Activated CD4-positive, alpha-beta T cell treated with anti-CD3 and anti-CD28 coated beads, Interleukin-2, amount 50 U/mL, for 4 hours (primary cell): ENCODE data around the gene CEP89.
"Not testable (repeated sequence)": the region's sequence is repeated elsewhere in the genome, so short reads cannot be mapped to it uniquely, and the experiment has no call there.

Experiments used
- DNase-seq, 2 experiments: peaks; one replicate each; pipeline ENCODE4 v3.0.0-alpha.2; 2020

Gene CEP89

DNA sequence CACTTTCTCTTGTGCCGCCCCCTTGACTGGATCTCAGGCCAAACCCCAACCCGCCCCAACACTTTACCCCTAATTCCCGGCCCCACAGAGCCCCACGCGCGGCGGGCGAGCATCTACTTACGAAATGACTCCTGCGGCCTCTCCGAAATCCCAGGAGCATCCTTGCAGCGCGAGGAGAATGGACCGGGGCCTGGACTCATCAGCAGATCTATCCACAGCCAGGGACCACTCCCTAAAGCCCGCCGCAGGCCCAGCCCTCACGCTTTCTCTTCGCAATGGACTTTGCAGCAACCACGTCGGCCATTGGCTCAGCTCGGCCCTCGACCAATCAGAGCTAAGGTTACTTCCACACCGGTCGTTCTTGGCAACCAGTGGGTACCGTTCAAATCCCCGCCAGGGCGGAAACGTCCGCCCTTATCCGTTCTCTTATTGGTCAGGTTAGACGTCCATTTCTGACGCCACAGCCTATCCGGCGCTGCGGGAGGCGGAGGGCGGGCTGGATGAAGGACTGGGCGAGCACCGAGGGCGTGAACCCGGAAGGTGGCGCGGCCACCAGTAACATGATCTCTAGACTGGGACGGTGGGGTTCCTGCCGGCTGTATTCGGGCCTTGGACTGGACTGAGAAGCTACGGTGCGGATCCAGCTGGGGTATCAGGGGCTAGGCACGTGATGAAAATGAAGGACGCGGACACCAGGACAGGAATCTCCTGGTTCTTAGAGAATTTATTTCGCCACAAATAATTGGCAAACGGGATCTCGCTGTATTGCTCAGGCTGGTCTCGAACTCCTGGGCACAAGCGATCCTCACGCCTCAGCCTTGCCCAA lies at the start of gene CEP89, which contains the start of gene FAAP24:
CEP89 (minus strand) TSS at position 244 of the 826 bp plus-strand sequence; CDS start at position 160, 84 bp downstream.
FAAP24 (plus strand) TSS at position 528 of the 826 bp plus-strand sequence. CDS start 955 bp downstream, outside the sequence.
- peak; percentile 97 for DNase-seq

DNA sequence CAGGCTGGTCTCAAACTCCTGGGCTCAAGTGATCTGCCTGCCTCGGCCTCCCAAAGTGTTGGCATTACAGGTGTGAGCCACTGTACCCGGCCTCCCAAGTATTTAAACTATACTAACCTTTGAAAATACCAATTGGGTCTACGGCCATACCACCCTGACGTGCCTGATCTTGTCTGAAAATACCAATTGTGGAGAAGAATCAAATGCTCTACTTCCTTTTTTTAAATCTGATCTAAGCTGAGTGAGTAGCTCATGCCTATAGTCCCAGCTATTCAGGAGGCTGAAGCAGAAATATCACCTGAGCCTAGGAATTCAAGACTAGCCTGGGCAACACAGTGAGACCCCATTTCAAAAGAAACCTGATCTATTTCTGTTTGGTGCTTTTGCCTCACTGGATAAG lies 39.1 kb upstream of the CEP89 start:
- DNase-seq: not testable (repeated sequence)

DNA sequence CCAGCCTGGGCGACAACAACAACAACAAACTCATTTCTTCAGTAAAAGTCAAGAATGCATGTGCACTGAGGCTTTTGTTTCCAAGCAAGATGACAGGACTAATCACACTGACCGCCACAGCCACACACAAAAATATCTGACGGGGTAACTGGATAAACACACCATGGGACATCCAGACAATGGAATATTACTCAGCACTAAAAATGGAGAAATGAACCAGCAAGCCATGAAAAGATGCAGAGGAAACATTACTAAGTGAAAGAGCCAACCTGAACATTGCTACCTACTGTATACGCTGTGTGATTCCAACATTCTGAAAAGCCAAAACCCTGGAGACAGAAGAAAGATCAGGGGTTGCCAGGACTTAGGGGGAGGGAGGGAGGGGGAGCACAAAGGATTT lies 37.0 kb upstream of the CEP89 start:
- no peak for DNase-seq

DNA sequence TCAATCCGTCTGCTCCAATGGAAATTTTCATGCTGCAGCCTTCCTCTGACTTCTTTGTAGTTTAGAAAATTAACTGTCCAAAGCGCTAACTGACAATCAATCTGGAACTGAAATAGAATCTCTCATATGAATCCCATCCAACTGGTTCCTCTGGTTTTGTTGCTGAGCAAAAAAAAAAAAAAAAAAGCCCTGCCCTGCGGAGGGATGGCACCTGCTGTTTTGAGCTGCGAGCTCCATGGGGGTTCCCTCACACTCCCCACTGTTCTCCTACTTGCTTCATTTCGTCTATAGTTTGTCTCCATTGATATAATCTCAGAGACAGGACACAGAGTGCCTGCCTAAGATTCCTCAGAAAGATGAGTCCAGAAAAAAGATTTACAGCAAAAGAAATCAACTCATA lies 33.7 kb upstream of the CEP89 start:
- DNase-seq: no peak

DNA sequence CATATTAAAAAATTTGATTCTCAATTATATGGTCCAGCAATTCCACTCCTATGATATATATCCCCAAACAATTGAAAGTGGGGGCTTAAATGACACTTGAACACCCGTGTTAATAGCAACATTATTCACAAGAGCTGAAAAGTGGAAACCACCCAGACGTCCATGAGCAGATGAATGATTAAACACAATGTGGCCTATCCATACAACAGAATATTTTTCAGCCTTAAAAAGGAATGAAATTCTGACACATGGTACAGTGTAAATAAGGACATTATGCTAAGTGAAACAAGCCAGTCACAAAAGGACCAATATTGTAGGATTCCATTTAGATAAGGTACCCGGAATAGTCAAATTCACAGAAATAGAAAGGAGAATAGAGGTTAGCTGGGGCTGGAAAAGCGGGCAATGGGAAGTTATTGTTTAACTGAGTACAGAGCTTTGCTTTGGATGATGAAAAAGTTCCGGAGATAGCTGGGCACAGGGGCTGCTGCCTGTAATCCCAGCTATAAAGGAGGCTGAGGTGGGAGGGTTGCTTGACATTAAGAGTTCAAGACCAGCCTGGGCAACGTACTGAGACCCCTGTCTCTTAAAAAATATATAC lies 31.8 kb upstream of the CEP89 start:
- DNase-seq: not testable (repeated sequence)

DNA sequence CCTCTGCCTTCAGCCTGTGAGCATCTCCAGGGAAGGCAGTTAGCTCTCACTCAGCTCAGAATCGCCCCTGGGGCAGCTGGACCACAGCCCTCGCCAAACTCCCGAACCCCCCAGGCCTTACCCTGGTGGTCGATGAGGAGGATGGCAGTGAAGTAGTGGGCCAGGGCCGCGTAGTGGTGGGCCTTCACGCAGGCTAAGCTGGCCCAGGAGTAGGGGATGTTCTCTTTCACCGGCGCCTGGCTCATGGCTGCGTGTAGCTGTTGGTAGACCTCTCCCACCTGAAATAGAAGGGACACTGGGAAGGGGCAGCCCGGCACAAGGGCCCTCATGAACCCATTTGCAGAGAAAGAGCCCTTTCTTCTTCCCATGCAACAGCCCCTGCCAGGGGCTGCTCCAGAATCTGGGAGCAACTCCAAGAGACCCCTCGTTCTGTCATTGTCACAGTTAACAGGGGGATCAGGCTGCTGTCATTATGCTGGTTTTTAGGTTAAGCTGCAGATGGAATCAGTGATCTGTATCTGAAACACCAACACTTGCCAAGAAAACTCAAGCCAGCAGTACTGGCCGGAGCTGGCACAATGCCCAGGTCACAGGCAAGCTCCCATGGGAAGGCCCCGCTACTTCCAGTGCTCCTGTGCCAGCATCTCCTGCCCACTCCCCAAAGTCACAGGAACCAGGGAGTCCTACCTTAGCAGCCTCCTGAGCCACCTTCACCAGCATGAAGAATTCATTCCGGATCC lies 30.5 kb upstream of the CEP89 start:
- DNase-seq: not testable (repeated sequence)

DNA sequence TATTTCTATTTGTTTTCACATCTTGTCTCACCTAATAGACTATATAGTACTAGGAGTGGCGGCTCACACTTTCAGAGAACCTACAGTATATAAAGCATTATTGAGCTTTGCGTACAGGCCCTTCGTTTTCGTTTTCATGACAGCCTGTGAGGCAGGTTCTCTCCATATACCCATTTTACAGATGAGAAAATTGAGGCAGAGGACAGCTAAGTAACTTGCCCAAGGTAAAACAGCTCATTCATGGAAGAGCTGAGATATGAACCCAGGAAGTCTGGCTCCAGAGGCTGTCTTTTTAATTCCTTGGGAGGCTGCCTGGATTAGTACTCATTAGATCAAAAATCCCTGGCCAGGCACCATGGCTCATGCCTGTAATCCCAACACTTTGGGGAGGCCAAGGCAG lies 29.2 kb upstream of the CEP89 start:
- no peak for DNase-seq

DNA sequence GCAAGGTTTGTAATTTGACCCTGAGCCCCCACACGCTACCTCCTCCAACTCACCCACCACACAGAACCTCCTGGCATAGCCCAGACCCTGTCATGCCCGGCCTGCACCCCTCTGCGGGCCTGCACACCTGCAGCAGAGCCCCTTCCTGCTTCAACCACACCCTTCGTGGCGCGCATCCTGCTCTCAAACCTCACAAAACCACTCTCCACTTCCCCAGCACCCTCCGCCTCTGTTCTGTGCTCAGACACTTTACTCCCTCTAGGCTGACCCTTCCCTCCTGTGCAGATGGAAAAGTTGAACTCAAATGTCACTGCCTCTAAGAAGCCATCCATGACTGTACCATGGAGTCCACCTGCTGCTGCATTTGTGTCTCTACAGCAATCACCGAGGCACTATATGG lies 28.8 kb upstream of the CEP89 start:
- no peak for DNase-seq

DNA sequence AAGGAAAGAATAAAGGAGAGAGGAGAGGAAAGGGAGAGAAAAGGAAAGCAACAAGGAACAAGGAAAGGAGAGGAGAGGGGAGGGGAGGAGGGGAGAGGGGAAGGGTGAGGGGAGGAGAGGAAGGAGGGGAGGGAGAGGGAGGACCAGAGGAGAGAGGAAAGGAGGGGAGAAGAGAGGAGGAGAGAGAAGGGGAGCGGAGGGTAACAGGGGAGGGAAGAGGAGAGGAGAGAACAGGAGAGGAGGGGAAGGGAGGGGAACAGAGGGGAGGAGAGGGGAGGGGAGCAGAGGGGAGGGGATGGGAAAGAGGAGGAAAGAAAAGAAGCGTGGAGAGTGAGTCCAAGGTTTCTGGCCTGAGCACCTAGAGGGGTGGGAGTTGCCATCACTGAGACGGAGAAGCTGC lies 27.0 kb upstream of the CEP89 start:
- DNase-seq: no peak

DNA sequence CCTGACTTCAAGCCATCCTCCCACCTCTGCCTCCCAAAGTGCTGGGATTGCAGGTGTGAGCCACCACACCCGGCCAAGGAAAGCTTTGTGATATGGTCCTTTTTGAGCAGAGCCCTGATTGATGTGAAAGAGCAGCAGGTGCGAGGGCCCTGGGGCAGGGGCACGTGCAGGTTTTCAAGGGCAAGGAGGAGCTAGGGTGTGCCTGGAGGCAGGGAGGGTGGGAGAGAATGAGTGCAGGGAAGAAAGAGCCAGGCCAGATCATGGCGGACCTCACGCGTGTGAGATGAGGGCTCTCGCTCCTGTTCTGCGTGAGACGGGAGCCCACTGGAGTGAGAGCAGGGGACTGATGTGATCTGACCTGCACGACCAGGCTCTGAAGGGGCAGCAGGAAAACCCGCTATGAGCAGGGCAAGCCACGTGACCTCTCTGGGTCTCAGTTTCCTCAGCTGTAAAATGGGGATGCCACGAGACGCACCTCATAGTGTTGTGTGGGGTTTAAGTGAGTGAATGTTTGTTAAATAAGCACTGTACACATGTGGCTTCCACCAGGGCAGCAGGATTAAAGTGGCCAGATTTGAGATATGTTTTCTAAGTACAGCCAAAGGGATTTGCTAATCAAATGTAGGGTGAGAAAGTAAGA lies 26.1 kb upstream of the CEP89 start:
- DNase-seq: no peak

DNA sequence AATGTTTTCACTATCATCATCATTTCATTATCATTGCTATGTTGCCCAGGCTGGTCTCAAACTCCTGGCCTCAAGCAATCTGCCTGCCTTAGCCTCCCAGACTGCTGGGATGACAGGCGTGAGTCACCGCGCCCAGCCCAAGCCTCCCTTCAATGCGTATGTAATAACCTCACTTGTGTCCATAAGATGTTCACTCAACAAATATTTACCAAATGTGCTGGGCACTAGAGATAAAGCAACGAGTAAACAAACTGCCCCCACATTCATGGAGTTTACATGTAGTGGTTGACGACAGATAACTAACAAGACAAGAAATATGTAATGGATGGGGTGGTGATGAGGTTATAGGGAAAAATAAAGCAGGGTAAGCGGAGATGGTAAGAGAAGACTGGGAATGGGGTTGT lies 25.3 kb upstream of the CEP89 start:
- not testable (repeated sequence) for DNase-seq

DNA sequence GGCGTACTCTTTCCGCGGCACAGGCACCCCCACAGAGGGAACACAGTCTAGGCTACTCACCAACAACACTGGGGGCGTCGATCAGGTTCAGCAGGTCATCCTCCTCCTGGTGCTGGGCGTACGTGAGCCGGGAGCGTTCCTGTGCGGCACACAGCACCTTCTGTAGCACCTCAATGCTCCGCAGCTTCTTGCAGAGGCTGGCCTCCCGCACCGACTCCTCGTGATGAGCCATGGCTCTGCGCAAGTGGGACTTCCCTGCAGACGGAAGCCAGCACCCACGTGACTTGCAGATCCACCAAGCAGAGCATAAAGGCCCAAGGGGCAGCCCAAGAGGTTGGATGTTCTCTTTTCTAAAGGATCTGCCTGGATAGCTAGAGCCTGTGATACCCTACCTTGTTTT lies 24.2 kb upstream of the CEP89 start:
- DNase-seq: not testable (repeated sequence)

DNA sequence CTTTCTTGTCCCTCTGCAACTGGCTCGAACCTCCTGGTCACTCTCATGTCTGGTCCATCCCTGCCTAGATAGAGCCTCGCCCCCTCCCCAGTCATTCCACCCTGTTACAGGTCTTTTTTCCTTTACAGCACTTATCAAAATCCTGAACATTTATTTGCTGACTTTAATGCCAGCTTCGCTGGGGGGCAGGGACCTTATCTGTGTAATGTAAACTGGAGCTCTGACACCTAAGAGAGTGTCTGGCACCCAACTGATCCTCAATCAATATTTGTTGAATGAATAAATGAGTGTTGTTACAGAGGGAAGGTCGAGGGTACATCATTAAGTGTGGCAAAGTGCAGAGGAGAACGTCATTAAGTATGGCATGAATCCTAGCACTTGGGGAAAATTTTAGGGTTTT lies 17.0 kb upstream of the CEP89 start:
- DNase-seq: no peak

DNA sequence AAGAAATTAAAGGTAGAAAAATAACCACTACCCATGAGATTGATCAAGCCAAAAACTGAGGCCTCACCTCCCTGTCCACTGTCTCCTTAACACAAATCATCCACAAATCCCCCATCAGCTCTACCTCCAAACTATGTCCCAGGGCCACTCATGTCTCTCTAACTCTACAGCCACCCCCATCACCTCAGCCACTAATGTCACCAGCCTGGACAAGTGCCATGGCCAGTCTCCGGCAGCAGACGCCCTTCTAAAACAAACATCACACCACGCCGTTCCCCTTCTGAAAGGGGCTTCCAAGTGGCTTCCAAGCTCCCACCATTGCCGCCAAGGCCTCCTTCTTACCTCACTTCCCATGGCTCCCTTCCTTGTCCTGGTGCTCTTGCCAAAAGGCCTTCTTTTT lies 16.5 kb upstream of the CEP89 start:
- DNase-seq: not testable (repeated sequence)

DNA sequence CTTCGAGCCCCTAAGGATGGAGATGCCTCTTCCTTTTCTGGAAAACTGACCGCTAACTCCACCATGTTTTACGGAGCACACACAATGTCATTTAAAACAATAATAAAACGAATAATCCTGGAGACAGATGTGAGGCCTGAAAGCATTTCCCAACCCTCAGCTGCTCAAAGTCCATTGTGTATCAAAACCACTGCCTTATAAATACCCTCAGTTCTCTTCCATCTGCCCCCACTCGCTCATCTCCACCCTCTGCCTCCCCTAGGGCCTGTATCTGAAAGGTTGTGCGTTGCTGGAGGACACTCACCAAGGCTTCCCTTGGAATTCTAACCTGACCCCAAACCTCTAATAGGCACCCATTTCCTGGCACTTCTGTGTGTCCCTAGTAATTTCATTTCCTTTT lies 10.7 kb upstream of the CEP89 start:
- DNase-seq: not testable (repeated sequence)

DNA sequence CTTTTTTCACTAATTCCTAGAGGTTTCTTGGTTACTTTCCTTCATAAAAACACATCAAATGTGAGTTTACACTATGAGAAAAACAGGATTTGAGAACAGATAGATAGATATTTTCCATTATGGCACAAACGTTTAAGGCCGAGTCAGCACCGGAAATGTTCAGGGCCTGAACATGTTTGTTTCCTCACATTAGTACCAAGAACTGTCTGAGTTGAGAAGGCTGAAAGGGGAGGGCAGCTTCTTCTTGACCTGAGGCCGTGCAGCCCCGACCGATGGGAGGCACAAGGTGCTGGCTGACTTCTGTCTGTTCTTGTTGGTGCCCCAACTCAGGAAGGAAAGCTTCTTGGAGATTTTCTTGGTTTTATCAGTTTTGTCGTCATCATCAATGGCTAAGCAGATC lies 8.0 kb upstream of the CEP89 start:
- not testable (repeated sequence) for DNase-seq

DNA sequence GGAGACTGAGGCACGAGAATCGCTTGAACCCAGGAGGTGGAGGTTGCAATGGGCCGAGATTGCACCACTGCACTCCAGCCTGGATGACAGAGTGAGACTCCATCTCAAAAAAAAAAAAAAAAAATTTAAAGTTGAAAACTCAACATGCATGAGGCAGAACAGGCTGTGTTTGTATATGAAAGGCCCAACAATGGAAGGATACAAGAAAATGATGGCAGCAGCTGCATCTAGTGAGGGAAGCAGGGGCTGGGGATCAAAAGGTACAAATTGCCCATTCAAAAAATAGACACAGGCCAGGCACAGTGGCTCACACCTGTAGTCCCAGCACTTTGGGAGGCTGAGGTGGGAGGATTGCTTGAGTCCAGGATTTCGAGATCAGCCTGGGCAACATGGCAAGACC lies 6.1 kb upstream of the CEP89 start:
- DNase-seq: not testable (repeated sequence)

DNA sequence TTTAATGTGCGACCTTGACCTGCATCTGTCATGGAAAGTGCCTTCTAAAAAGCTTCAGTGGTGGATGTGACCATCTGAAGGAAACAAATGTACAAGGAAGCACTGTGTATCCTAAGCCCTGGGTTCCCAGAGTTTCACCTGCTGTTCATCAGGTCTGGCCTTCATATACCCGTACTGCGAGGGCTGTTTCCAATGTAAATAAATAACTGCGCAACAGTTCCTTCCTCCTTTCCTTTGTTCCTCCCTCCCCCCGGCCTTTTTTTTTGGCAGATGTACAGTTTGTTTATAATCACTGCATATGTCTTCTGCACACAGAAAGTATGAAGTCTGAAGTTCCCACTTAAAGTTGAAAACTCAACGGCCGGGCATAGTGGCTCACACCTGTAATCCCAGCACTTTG lies 5.5 kb upstream of the CEP89 start:
- DNase-seq: no peak

DNA sequence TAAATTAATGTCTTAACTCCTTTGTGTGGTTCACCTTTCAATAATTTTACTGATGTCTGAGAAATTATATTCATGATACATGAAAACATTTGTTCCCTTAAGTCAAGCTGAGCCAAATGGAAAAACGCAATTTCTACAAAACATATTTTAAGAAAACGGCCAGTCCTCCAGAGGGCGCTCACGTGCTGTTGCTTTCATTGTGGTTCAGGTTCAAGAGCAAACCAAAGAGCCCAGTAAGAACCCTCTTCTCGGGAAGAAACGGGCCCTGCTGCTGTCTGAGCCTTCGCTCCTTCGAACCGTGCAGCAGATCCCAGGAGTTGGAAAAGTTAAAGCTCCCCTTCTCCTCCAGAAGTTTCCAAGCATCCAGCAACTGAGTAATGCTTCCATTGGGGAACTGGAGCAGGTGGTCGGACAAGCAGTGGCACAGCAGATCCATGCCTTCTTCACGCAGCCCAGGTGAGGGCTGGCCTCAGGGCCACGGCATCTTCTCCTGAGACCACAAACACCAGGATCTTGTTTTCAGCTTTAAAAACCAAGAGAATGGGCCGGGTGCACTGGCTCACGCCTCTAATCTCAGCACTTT lies 4.6 kb upstream of the CEP89 start:
- peak; percentile 68 to 72 for DNase-seq

DNA sequence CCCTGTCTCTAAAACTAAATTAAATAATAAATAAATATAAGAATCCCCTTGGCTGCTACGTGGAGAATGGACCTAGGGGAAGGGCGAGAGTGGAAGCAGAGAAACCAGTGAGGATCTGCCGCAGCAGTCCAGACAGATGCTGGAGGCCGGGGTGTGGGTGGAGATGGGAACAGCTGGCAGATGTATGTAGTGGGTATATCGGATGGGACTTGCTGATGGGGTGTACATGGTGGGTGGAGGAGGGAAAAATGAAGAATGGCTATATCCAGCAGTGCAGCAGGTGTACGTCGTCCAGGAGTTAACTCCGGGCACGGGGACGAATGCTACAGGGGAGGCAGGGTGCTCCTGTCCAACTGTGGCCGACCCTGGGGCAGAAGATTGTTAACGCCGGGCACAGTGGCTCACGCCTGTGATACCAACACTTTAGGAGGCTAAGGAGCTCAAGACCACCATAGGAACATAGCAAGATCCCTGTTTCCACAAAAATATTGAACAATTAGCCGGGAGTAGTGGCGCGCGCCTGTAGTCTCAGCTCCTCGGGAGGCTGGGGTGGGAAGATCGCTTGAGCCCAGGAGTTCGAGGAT lies 654 bp downstream of the CEP89 start:
- no peak for DNase-seq

DNA sequence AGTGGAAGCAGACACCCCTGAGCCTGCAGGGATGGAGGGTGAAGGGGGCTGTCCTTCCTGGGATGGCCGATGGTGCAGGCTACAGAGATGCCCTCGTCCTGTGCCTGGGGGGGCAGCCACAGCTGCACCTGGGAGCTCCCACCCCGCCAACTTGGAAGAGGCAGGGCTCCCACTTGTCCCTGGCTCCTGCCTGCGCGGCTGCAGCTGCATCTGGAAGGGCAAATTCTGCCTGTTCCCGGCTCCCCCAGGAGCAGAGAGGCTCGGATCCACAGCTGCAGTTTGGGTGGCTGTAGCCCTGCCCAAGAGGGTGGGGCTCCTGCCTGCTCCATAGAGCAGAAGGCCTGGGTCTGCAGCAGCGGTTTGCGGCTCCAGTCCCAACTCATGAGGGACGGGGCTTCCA lies 2.2 kb downstream of the CEP89 start:
- DNase-seq: no peak

DNA sequence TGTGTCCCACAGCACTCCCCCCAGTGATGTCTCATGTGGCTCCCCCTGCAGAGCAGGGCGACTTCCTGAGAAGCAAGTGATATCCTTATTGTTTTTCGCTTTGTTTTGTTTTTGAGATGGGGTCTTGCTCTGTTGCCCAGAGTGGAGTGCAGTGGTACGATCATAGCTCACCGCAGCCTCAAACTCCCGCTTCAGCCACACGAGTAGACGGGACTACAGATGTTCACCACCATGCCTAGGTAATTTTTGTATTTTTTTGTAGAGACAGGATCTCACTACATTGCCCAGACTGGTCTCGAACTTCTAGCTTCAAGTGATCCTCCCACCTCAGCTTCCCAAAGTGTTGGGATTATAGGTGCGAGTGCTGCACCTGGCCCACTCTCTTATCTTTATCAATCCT lies 5.0 kb downstream of the CEP89 start:
- DNase-seq: no peak
